Immature natural killer cell (primary cell): ENCODE results near the gene GPC3. TPM values are rescaled to one million over a fixed set of nuclear protein-coding genes. Genes with fewer than 3 reads are reported as not detected.
"Not testable (repeated sequence)": the region's sequence is repeated elsewhere in the genome, so short reads cannot be mapped to it uniquely, and the experiment has no call there.

Source experiments
- DNase-seq, 3 donors: peaks; one replicate each; pipeline ENCODE4 v3.0.0; 2022; ENCODE audit warnings: mixed read lengths in 1 of 3
- H3K27ac Mint-ChIP-seq, 6 donors: one replicate each; pipeline ENCODE4 v1.8.0; 2020; ENCODE audit warnings: mixed read lengths in 6 of 6, mild to moderate bottlenecking in 5 of 6, inconsistent platforms in 4 of 6, moderate library complexity in 3 of 6
- H3K27me3 Mint-ChIP-seq, 3 donors: one replicate each; pipeline ENCODE4 v1.8.0; 2020 to 2021; ENCODE audit warnings: low read depth in 3 of 3, mild to moderate bottlenecking in 3 of 3, mixed read lengths in 3 of 3, moderate library complexity in 3 of 3, inconsistent platforms in 1 of 3
- H3K36me3 Mint-ChIP-seq, 3 donors: one replicate each; pipeline ENCODE4 v1.8.0; 2020; ENCODE audit warnings: mixed read lengths in 3 of 3, inconsistent platforms in 2 of 3, mild to moderate bottlenecking in 2 of 3
- H3K4me1 Mint-ChIP-seq, 2 donors: one replicate each; pipeline ENCODE4 v1.8.0; 2020; ENCODE audit warnings: inconsistent platforms in 2 of 2, mild to moderate bottlenecking in 2 of 2, mixed read lengths in 2 of 2, moderate library complexity in 1 of 2
- H3K4me3 Mint-ChIP-seq, 5 donors: one replicate each; pipeline ENCODE4 v1.8.0; 2020; ENCODE audit warnings: mild to moderate bottlenecking in 5 of 5, mixed read lengths in 5 of 5, inconsistent platforms in 3 of 5, moderate library complexity in 3 of 5
- H3K9me3 Mint-ChIP-seq, 6 donors: one replicate each; pipeline ENCODE4 v1.8.0; 2020; ENCODE audit warnings: mild to moderate bottlenecking in 6 of 6, mixed read lengths in 6 of 6, inconsistent platforms in 4 of 6, moderate library complexity in 3 of 6
- polyA plus RNA-seq, 3 donors: library from polyadenylated mRNA; unstranded; fragments of 300-500 nt; fragmentation: Illumina TruSeq; gene quantifications; one replicate each; pipeline ENCODE4 v1.2.3, GENCODE V29; 2021

The GPC3 gene
- polyA plus RNA-seq, 3 donors from 2014 or later: not detected

DNA sequence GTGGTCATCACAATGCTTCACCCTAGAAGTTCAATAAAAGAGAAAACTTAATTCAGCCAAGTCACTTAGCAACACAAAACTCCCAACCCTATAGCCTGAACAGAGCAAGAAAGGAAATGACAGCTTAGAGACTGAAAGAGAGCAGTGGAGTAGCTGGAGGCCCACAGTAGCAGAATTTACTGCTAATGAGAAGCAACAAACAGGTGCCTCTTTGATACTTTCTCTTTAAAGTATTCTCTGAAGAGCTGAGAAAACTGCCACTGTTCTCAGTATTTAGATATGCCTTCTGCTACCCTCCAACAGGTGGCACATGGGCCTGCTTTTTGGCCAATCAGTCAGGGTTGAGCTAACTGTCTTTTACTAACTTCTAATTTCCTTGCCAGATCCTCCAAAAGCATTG lies 240.0 kb downstream of the GPC3 start:
- Mint-ChIP-seq H3K27ac (no peak overlapping the region), H3K27me3 (peaks cover 0 to 7% (median 0%) of the 10 kb centered on the region in 3 donors), H3K4me1 (no peaks in the 10 kb centered on the region), H3K36me3 (no peaks in the 10 kb centered on the region), H3K4me3 (no peak overlapping the region), H3K9me3 (peaks cover 0 to 2% (median 0%) of the 10 kb centered on the region in 6 donors)
- no peak for DNase-seq

DNA sequence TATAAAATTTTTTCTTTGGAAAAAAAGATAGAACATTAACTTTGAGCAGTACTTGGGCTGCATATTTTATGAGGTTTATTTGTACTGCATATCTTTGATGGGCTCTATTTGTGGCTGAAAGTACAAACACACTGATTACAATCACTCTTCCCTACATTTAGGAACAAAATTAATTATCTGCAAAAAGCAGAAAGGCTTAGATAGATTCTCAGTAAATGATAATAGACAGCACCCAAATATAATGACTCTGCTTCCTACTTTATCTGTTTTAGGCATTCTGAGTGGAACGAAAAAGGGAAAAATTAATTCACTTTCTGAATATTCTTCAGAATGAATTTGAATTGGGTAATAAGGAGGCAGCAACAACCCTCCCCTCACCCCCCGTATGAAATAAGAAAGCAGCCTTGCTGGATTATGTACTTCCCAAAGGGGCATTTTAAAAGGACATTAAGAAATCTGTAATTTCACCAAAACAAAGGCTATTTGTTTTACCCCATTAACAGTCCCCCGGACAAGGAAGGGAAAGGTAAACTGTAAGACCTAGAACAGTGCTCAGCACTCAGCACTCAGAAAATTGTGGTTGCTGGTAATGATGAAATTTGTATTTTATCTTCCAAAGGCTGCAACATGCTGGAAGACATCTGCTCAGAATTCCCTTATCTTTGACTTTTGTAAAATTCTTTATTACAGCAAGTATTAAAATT lies 242.6 kb downstream of the GPC3 start:
- DNase-seq: no peak
- H3K27me3 Mint-ChIP-seq: peaks cover 0 to 9% (median 0%) of the 10 kb centered on the region in 3 donors
- H3K36me3 Mint-ChIP-seq: no peaks in the 10 kb centered on the region
- H3K4me1 Mint-ChIP-seq: no peaks in the 10 kb centered on the region
- H3K4me3 Mint-ChIP-seq: no peak overlapping the region
- no peak overlapping the region for H3K27ac Mint-ChIP-seq
- H3K9me3 Mint-ChIP-seq: peaks cover 0 to 2% (median 0%) of the 10 kb centered on the region in 6 donors

DNA sequence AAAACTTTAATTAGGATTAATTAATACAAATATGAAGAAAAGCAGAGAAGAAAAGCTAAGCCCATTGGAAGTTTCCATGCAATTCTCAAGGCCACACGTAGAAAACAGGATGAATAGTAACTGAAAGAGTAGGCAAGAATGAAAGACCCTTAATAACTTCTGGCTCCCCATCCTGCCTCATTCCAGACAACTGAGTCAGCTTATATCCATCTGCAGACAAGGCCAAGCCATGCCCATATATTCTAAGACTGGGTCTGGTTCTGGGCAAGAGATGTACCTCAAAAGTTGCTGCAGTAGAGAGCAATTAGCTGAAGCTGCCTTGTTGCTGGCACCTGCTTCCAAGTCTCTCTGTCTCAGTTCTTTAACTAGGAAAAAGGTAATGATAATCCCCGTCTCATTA lies 244.1 kb downstream of the GPC3 start:
- Mint-ChIP-seq H3K27ac (no peak overlapping the region), H3K4me1 (no peaks in the 10 kb centered on the region)

DNA sequence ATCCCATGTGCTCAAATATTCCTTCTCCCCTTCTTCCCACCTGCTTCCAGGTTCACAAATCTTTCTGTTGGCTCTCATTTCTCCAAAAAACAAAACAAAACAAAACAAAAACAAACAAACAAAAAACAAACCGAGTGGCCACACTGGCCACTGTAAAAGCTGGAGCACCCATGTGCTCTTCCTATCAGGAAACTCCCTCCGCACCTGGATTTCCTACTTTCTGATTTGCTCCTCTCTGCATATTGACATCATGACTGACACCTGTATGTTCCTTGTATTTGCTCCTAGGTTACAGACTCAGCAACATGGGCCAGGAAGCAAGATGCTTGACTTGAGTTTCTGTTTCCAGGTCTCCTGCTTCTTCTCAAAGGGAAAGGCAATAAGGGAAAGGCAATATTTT lies 258.8 kb downstream of the GPC3 start:
- no peaks in the 10 kb centered on the region for H3K36me3 Mint-ChIP-seq
- no peak for DNase-seq
- H3K27me3 Mint-ChIP-seq: peaks cover 2 to 7% (median 5%) of the 10 kb centered on the region in 3 donors
- H3K9me3 Mint-ChIP-seq: no peaks in the 10 kb centered on the region
- H3K4me1 Mint-ChIP-seq: no peaks in the 10 kb centered on the region
- H3K4me3 Mint-ChIP-seq: no peak overlapping the region
- no peak overlapping the region for H3K27ac Mint-ChIP-seq

More for the DNA sequence above, 244.1 kb downstream of the GPC3 start:
- Mint-ChIP-seq H3K36me3 (no peaks in the 10 kb centered on the region), H3K9me3 (peaks cover 0 to 2% (median 0%) of the 10 kb centered on the region in 6 donors), H3K27me3 (peaks cover 0 to 9% (median 0%) of the 10 kb centered on the region in 3 donors), H3K4me3 (no peak overlapping the region)
- no peak for DNase-seq

DNA sequence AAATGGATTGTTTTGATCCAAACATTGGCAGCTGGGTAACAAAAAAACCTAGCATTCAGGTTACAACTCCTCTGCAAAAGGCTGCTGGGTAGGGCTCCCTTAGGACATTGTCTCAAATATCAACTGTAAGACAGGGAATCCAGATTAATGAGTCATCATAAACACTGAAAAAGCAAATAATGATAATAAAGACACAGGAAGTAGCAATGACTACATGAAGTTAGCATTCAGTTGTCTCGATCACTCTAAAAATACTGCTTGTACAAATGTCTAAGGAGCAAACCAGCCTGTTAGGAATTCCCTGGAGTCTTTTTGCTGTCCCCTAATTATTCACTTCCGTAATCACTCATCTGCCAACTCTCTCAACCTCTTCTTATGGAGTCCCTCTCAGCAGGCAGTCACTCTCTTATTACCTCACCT lies 259.2 kb downstream of the GPC3 start:
- no peaks in the 10 kb centered on the region for H3K9me3 Mint-ChIP-seq
- H3K36me3 Mint-ChIP-seq: no peaks in the 10 kb centered on the region
- no peaks in the 10 kb centered on the region for H3K4me1 Mint-ChIP-seq
- H3K27ac Mint-ChIP-seq: no peak overlapping the region
- peaks cover 2 to 7% (median 5%) of the 10 kb centered on the region in 3 donors for H3K27me3 Mint-ChIP-seq
- H3K4me3 Mint-ChIP-seq: no peak overlapping the region
- DNase-seq: no peak

DNA sequence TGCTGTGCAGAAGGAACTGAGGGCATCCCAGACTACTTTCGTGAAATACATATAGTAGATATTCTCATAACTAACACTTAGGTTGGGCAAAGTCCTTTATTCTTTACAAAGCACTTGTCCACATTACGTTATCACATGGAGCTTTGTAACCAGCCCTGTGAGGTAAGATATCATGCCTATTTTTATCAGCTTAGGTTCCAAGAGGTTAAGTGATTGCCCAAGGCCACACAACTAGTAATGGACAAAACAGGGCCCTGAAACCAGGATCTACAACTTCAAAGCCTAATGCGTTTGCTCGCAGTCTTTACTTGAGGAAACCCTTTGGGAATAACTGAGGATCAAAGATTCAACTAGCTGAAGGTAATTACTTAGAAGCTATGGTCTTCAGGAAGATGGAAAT lies 261.5 kb downstream of the GPC3 start:
- no peak overlapping the region for H3K4me3 Mint-ChIP-seq
- H3K27ac Mint-ChIP-seq: no peak overlapping the region
- H3K27me3 Mint-ChIP-seq: peaks cover 2 to 7% (median 7%) of the 10 kb centered on the region in 3 donors
- no peak for DNase-seq
- no peaks in the 10 kb centered on the region for H3K36me3 Mint-ChIP-seq
- H3K9me3 Mint-ChIP-seq: peaks cover 0 to 2% (median 0%) of the 10 kb centered on the region in 6 donors
- H3K4me1 Mint-ChIP-seq: no peaks in the 10 kb centered on the region

DNA sequence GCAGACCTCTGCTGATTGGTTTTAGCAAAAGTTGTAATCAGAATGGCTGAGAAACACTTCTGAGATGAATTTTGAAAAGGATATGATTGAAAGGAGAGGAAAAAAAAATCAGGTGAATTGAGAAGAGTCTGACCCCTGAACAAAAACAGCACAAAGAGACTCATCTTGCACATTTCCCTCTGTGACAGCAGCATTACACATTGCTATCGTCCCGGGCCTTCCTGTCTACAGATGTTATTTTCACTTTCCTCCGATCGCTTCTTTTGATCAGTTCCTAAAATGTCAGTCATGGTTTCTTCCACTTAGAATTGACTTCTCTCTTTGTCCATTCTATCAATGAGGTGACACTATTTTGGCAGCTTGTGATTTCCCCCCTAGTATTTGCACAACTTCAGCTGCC lies 262.6 kb downstream of the GPC3 start:
- Mint-ChIP-seq H3K27ac (no peak overlapping the region), H3K4me1 (no peaks in the 10 kb centered on the region)

DNA sequence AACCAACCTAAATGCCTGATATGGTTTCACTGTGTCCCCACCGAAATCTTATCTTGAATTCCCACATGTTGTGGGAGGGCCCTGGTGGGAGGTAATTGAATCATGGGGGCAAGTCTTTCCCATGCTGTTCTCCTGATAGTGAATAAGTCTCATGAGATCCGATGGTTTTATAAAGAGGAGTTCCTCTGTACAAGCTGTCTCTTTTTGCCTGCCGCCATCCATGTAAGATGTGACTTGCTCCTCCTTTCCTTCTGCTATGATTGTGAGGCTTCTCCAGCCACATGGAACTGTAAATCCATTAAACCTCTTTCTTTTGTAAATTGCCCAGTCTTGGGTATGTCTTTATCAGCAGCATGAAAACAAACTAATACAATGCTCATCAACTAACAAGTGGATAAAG lies 265.1 kb downstream of the GPC3 start:
- not testable (repeated sequence) for H3K9me3 Mint-ChIP-seq, H3K27ac Mint-ChIP-seq, DNase-seq, H3K4me3 Mint-ChIP-seq, H3K36me3 Mint-ChIP-seq, H3K4me1 Mint-ChIP-seq, H3K27me3 Mint-ChIP-seq

More for the DNA sequence above, 262.6 kb downstream of the GPC3 start:
- H3K36me3 Mint-ChIP-seq: no peaks in the 10 kb centered on the region
- H3K27me3 Mint-ChIP-seq: peaks cover 2 to 7% (median 6%) of the 10 kb centered on the region in 3 donors
- no peak overlapping the region for H3K4me3 Mint-ChIP-seq
- H3K9me3 Mint-ChIP-seq: peaks cover 0 to 2% (median 0%) of the 10 kb centered on the region in 6 donors
- DNase-seq: no peak

DNA sequence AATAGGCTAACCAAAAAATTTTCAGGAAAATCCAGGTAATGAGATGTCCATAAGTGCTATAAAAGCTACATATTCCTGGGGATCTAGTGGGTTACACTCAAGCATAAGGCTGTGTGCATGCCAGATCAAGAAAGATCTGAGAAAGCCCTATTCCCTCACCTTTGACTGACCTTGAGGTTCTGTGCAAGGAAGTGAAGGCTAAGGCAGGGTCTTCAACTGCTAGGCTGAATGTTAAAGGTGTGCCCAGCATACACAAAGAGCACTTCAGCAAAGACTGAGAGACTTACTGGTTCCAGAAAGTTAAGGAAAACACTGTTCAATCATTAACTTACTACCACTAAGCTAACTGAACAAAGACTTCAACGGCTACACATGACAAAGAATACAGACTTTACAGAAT lies 269.7 kb downstream of the GPC3 start:
- no peak overlapping the region for H3K27ac Mint-ChIP-seq
- no peak for DNase-seq
- H3K36me3 Mint-ChIP-seq: no peaks in the 10 kb centered on the region

DNA sequence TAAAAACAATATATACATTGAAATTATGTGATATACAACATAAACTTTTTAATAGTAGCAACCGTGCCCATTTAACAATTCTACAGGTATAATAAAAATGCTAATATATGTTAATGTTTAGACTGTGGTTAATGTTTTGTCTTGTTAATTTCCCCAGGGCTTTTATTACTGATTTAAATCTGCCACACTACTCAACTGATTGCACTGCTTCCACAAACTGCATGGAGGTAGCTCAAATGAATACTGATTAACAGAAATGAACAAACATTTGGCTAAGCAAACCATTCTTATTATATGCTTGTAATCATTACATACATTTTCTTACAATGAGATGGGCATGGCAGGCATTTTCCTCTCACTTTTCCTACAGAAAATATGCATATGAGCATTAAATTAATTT lies 275.9 kb downstream of the GPC3 start:
- Mint-ChIP-seq H3K27ac (no peak overlapping the region), H3K27me3 (peaks cover 3 to 6% (median 6%) of the 10 kb centered on the region in 3 donors), H3K4me3 (no peak overlapping the region), H3K36me3 (no peaks in the 10 kb centered on the region), H3K9me3 (no peaks in the 10 kb centered on the region), H3K4me1 (no peaks in the 10 kb centered on the region)
- DNase-seq: no peak

More for the DNA sequence above, 269.7 kb downstream of the GPC3 start:
- Mint-ChIP-seq H3K27me3 (peaks cover 4 to 9% (median 7%) of the 10 kb centered on the region in 3 donors), H3K4me1 (no peaks in the 10 kb centered on the region), H3K9me3 (no peaks in the 10 kb centered on the region), H3K4me3 (no peak overlapping the region)

DNA sequence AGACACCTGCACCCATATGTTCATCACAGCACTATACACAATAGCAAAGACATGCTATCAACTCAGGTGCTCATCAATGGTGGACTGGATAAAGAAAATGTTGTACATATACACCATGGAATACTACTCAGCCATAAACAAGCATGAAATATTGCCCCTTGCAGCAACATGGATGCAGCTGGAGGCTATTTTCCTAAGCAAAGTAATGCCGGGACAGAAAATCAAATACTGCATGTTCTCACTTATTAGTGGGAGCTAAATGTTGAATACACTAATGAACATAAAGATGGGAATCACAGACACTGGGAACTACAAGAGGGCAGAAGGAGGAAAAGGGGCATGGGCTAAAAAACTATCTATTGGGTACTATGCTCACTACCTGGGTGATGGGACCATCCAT lies 278.5 kb downstream of the GPC3 start:
- Mint-ChIP-seq H3K4me1 (no peaks in the 10 kb centered on the region), H3K4me3 (no peak overlapping the region), H3K9me3 (peaks cover 0 to 2% (median 0%) of the 10 kb centered on the region in 6 donors), H3K27me3 (peaks cover 3 to 6% (median 3%) of the 10 kb centered on the region in 3 donors), H3K27ac (no peak overlapping the region), H3K36me3 (no peaks in the 10 kb centered on the region)
- no peak for DNase-seq

DNA sequence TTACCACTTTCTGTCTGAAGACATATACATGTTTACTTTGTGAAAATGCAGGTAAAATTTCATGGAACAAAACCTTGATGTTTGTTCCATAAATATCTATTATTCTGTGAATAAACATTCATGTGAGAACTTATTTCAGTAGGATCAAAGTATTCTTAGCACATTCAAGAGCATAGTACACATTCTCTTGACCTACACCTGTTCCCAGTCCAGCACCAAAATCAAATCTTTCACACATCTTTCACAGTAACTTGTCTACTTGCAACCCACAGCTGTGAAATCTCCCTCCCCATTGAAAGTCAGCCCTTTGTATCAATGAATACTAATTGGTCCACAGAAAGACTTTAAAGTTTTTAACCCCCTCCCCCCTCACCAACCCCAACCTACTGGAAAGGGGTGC lies 283.2 kb downstream of the GPC3 start:
- Mint-ChIP-seq H3K4me1 (no peaks in the 10 kb centered on the region), H3K4me3 (no peak overlapping the region), H3K36me3 (no peaks in the 10 kb centered on the region), H3K9me3 (peaks cover 0 to 2% (median 0%) of the 10 kb centered on the region in 6 donors), H3K27ac (no peak overlapping the region), H3K27me3 (peaks cover 0 to 9% (median 1%) of the 10 kb centered on the region in 3 donors)
- DNase-seq: no peak

DNA sequence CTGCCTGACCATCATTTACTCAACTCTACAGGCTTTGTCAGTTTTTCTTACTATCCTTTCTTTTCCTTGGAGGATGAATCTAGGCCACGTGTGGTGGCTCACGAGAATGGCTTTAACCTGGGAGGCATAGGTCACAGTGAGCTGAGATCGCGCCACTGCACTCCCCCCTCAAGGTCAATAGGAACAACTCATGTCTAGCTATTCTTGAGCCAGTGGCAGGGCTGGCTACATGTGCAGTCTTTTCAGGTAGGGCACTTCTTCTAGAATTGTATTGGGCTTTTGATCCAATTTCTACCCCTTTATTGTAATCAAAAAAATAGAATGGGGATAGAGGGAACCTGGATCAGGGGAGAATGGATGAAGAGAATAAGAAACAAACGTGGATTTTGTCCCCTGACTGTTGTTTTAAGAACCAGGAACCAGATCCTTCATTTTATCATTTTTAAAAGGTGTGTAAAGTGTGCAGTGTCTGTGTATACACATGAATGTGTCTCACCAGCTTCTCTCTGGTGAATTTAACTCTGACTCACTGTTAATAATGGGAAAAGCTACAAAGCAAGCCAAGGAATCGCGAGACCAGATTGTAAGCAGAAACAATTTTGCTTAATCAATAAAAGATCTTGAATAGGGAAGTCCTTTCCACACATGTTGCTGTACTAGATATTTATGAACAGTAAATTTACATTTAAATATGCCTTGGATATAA lies 286.2 kb downstream of the GPC3 start:
- no peak overlapping the region for H3K27ac Mint-ChIP-seq
- no peak for DNase-seq
- H3K36me3 Mint-ChIP-seq: no peaks in the 10 kb centered on the region
- H3K27me3 Mint-ChIP-seq: peaks cover 0 to 6% (median 1%) of the 10 kb centered on the region in 3 donors
- no peaks in the 10 kb centered on the region for H3K4me1 Mint-ChIP-seq
- peaks cover 0 to 1% (median 0%) of the 10 kb centered on the region in 6 donors for H3K9me3 Mint-ChIP-seq
- no peak overlapping the region for H3K4me3 Mint-ChIP-seq

DNA sequence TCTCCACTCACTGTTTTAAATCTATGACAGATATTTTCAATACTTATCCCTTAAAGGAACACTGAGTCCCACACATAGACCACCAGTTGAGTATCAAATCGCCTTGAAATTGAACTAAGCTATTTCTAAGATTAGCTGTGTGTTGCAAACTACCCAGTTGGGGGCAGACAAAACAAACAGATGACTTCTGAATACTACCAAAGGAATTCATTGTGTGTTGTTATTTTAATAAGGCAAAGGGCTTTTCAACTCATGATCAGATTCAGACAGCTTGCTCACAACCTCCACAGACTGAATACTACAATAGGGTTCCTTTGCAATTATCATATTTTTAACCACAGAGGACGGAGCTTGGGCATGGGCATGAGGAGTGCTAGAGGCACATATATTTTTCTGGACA lies 287.1 kb downstream of the GPC3 start:
- Mint-ChIP-seq H3K9me3 (no peaks in the 10 kb centered on the region), H3K27me3 (peaks cover 0 to 6% (median 1%) of the 10 kb centered on the region in 3 donors), H3K4me1 (no peaks in the 10 kb centered on the region), H3K4me3 (no peak overlapping the region), H3K27ac (no peak overlapping the region), H3K36me3 (no peaks in the 10 kb centered on the region)
- DNase-seq: no peak
